ENCODE data around the gene RALGPS1. TPM values are rescaled to one million over a fixed set of nuclear protein-coding genes. Genes with fewer than 3 reads are reported as not detected.

Gene RALGPS1
- polyA plus RNA-seq, 2 of the 4 experiments (the other 2 are of a cell fraction) = 5.0 to 7.9 TPM

GRCh38 chr9:127076860-127077643 lies 162.5 kb downstream of the RALGPS1 start:
- 68% methylated on average over 5 of the region's 5 CpGs for WGBS (ENCODE audit: missing lambda C conversion rate)
- DNase-seq (ENCODE audit: low read depth in 1 of 2, low spot score in 1 of 2) = no peak
- no peak for TF ChIP-seq MAFK (IDR thresholded peaks at IDR 0.05; ENCODE audit: partially characterized antibody)
- no peak for TF ChIP-seq NFE2L2 (conservative IDR thresholded peaks at IDR 0.05; ENCODE audit: low read length)
- TF ChIP-seq ELK1 (IDR thresholded peaks at IDR 0.05; ENCODE audit: low read depth, low read length) = no peak
- no peak for TF ChIP-seq HOXA7 (CRISPR knock-in tag; IDR thresholded peaks at IDR 0.05)
- TF ChIP-seq MAX (IDR thresholded peaks at IDR 0.05) = no peak
- no peak for TF ChIP-seq USF2 (IDR thresholded peaks at IDR 0.05)
- TF ChIP-seq KDM1A (IDR thresholded peaks at IDR 0.05; ENCODE audit: low read depth) = no peak
- no peak for TF ChIP-seq JUNB (IDR thresholded peaks at IDR 0.05)
- no peak for TF ChIP-seq HEYL (CRISPR knock-in tag; IDR thresholded peaks at IDR 0.05)
- TF ChIP-seq CHD4 (IDR thresholded peaks at IDR 0.05; ENCODE audit: borderline replicate concordance) = no peak
- no peak for TF ChIP-seq REST (IDR thresholded peaks at IDR 0.05)
- TF ChIP-seq PBX3 (IDR thresholded peaks at IDR 0.05) = no peak
- no peak for TF ChIP-seq CHD2 (IDR thresholded peaks at IDR 0.05; ENCODE audit: low read length, partially characterized antibody)
- no peak for TF ChIP-seq HES2 (IDR thresholded peaks at IDR 0.05)
- TF ChIP-seq RARB (CRISPR knock-in tag; IDR thresholded peaks at IDR 0.05) = no peak

GRCh38 chr9:127077644-127077946 lies 163.0 kb downstream of the RALGPS1 start:
- Histone ChIP-seq H3K27ac (no peak overlapping the region), H3K4me2 (no peak overlapping the region), H3K9me3 (no peaks in the 10 kb centered on the region), H3K4me1 (no peaks in the 10 kb centered on the region), H3K4me3 (no peak overlapping the region)
- TF ChIP-seq HOXA7 (CRISPR knock-in tag; IDR thresholded peaks at IDR 0.05) (no peak), NPAS2 (CRISPR knock-in tag; IDR thresholded peaks at IDR 0.05; ENCODE audit: borderline replicate concordance) (no peak), HOXB13 (CRISPR knock-in tag; IDR thresholded peaks at IDR 0.05; ENCODE audit: low read depth) (no peak), ESRRA (IDR thresholded peaks at IDR 0.05; ENCODE audit: borderline replicate concordance, low read length) (no peak), RARB (CRISPR knock-in tag; IDR thresholded peaks at IDR 0.05) (no peak), E2F6 (IDR thresholded peaks at IDR 0.05; ENCODE audit: borderline replicate concordance, low read depth) (no peak)
- no peak for FAIRE-seq
- ChIA-PET POLR2A (no interaction called here), CTCF (interaction anchor here (1.3 to 1.4 kb wide), 2 partner anchors 15 to 112 kb away, joined by 3 read pairs; no protein-coding TSS in a partner anchor)
- ATAC-seq = no peak
- 60% methylated on average over 2 of the region's 2 CpGs for WGBS (ENCODE audit: missing lambda C conversion rate)
- DNase-seq (ENCODE audit: low read depth in 1 of 2, low spot score in 1 of 2) = no peak

More at GRCh38 chr9:127076860-127077643, 162.5 kb downstream of the RALGPS1 start:
- POLR2A ChIA-PET = no interaction called here
- FAIRE-seq = no peak
- ATAC-seq = no peak
- Histone ChIP-seq H3K27ac (no peak overlapping the region), H3K9me3 (no peaks in the 10 kb centered on the region), H3K4me3 (no peak overlapping the region), H3K4me2 (no peak overlapping the region), H3K4me1 (no peaks in the 10 kb centered on the region)
- CTCF ChIA-PET = interaction anchor here (1.3 to 1.4 kb wide), 3 partner anchors 15 to 137 kb away, joined by 3 read pairs; no protein-coding TSS in a partner anchor

Data from A549 (cell line).